Mammary epithelial cell (primary cell): ENCODE measurements around the gene DENND6B.

Source experiments
- CTCF ChIP-seq, 2 donors: IDR thresholded peaks in 1 of 2; conservative IDR thresholded peaks in 1 of 2; 2 replicates each; pipeline ENCODE4 v1.5.1; 2011 to 2012; ENCODE audit warnings: inconsistent platforms in 2 of 2, low read length in 2 of 2, mild to moderate bottlenecking in 2 of 2, control low read depth in 1 of 2, low read depth in 1 of 2; ENCODE audit not compliant: insufficient read depth in 1 of 2; ENCODE audit errors: extremely low read depth in 1 of 2
- EZH2 ChIP-seq: IDR thresholded peaks from 2 replicates; pipeline ENCODE4 v1.6.1; 2012; ENCODE audit warnings: low read length, inconsistent platforms, borderline replicate concordance

GRCh38 chr22:50315289-50316113, 11.3 kb downstream of the DENND6B start:
- TF ChIP-seq CTCF (conservative IDR thresholded peaks at IDR 0.05 in 1 of 2, IDR thresholded peaks at IDR 0.05 in 1 of 2; ENCODE audit: extremely low read depth in 1 of 2, insufficient read depth in 1 of 2, low read depth in 1 of 2, low read length in 2 of 2), result no peak
- TF ChIP-seq EZH2, result no peak
